GM12874 (cell line): ENCODE results near the gene TMA16.

ENCODE experiments used
- CTCF ChIP-seq: IDR thresholded peaks from 2 replicates; pipeline ENCODE4 v1.5.1; 2011; ENCODE audit warnings: low read depth, mild to moderate bottlenecking, control low read depth, low read length, moderate library complexity; ENCODE audit not compliant: insufficient read depth

TMA16 gene

GRCh38 chr4:163540448-163540847, 46.0 kb downstream of the TMA16 start:
- no peak for TF ChIP-seq CTCF

- no peak for TF ChIP-seq CTCF
These were observed 46.5 kb downstream of the TMA16 start for GRCh38 chr4:163540977-163541376.

GRCh38 chr4:163542275-163542674, 47.8 kb downstream of the TMA16 start:
- TF ChIP-seq CTCF: no peak

GRCh38 chr4:163544407-163545038, 50.0 kb downstream of the TMA16 start:
- TF ChIP-seq CTCF: peak; percentile 91

- peak; percentile 46; the same call in 1 of the 2 replicates for TF ChIP-seq CTCF
These were observed 54.2 kb downstream of the TMA16 start for GRCh38 chr4:163548481-163549243.

GRCh38 chr4:163550869-163551267, 56.4 kb downstream of the TMA16 start:
- no peak for TF ChIP-seq CTCF

- TF ChIP-seq CTCF: no peak
These were observed 58.7 kb downstream of the TMA16 start for GRCh38 chr4:163553146-163553545.
